ENCODE data around the gene RPA1.
A peak's percentile ranks its signal among the peaks of the same experiment; 100 is the strongest.
"Not testable (repeated sequence)": the region's sequence is repeated elsewhere in the genome, so short reads cannot be mapped to it uniquely, and the experiment has no call there.

RPA1 gene

DNA sequence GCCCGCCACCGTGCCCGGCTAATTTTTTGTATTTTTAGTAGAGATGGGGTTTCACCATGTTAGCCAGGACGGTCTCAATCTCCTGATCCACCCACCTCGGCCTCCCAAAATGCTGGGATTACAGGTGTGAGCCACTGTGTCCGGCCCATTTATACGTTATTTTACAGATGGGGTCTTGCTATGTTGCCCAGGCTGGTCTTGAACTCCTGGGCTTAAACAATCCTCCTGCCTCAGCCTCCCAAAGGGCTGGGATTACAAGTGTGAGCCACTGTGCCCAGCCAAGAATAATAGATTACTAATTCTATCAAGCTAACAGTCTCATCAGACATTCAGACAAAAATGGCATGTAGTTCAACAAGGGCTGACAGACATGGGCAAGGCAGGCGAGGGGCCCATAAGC is 20.0 kb upstream of the RPA1 start:
- H3K9me3 ChIP-seq (ENCODE audit: control extremely low read depth in 1 of 5, control insufficient read depth in 4 of 5, insufficient read depth in 2 of 5, low read depth in 1 of 5, low read length in 4 of 5); POLR2A ChIA-PET; H3K27ac ChIP-seq (ENCODE audit: insufficient read depth in 1 of 2, low read depth in 1 of 2, low read length in 2 of 2, poor library complexity in 1 of 2, severe bottlenecking in 2 of 2); H3K4me3 ChIP-seq (ENCODE audit: control insufficient read depth in 1 of 7, extremely low read depth in 1 of 7, insufficient read depth in 4 of 7, low read depth in 2 of 7, low read length in 6 of 7); H3K4me1 ChIP-seq (ENCODE audit: control extremely low read depth in 1 of 4, control insufficient read depth in 4 of 4, insufficient read depth in 4 of 4, low read length in 3 of 4); DNase-seq; H3K27me3 ChIP-seq (replicated peaks in 2 of 5; ENCODE audit: control insufficient read depth in 4 of 5, insufficient read depth in 5 of 5, low read length in 4 of 5): not testable (repeated sequence)
- 100% methylated on average over 4 of the region's 8 CpGs for WGBS (ENCODE audit: insufficient coverage)
- CTCF ChIA-PET: interaction anchor here (0.7 to 1.5 kb wide), 3 partner anchors 12 to 93 kb away, joined by 3 read pairs; no protein-coding TSS in a partner anchor
- peaks cover 9 to 22% (median 16%) of the 10 kb centered on the region in 4 experiments for H3K36me3 ChIP-seq (ENCODE audit: control insufficient read depth in 4 of 4, insufficient read depth in 4 of 4, low read length in 3 of 4)

GRCh38 chr17:1810450-1811103 is 19.2 kb upstream of the RPA1 start:
- Histone ChIP-seq H3K27ac (ENCODE audit: insufficient read depth in 1 of 2, low read depth in 1 of 2, low read length in 2 of 2, poor library complexity in 1 of 2, severe bottlenecking in 2 of 2) (no peak overlapping the region), H3K4me1 (ENCODE audit: control extremely low read depth in 1 of 4, control insufficient read depth in 4 of 4, insufficient read depth in 4 of 4, low read length in 3 of 4) (no peaks in the 10 kb centered on the region), H3K36me3 (ENCODE audit: control insufficient read depth in 4 of 4, insufficient read depth in 4 of 4, low read length in 3 of 4) (peaks cover 9 to 22% (median 17%) of the 10 kb centered on the region in 4 experiments), H3K9me3 (ENCODE audit: control extremely low read depth in 1 of 5, control insufficient read depth in 4 of 5, insufficient read depth in 2 of 5, low read depth in 1 of 5, low read length in 4 of 5) (no peaks in the 10 kb centered on the region), H3K27me3 (replicated peaks in 2 of 5; ENCODE audit: control insufficient read depth in 4 of 5, insufficient read depth in 5 of 5, low read length in 4 of 5) (no peaks in the 10 kb centered on the region), H3K4me3 (ENCODE audit: control insufficient read depth in 1 of 7, extremely low read depth in 1 of 7, insufficient read depth in 4 of 7, low read depth in 2 of 7, low read length in 6 of 7) (no peak overlapping the region)
- 92% methylated on average over 19 of the region's 20 CpGs for WGBS (ENCODE audit: insufficient coverage)
- no peak for DNase-seq
- ChIA-PET POLR2A (no interaction called here), CTCF (interaction anchor here (0.7 to 1.5 kb wide), 2 partner anchors 13 to 94 kb away, joined by 3 read pairs; no protein-coding TSS in a partner anchor)

DNA sequence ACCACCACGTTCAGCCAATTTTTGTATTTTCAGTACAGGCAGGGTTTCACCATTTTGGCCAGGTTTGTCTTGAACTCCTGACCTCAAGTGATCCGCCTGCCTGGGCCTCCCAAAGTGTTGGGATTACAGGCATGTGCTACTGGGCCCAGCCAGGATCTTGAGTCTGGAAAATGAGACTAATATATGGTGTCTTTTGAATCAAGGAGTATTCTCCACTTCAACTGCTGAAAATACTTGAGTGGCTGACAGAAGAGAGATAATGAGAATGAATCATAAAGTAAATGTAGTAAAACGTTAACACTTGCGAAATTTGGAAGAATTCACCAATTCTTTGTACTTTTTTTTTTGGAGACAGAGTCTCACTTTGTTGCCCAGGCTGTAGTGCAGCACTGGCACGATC is 16.7 kb upstream of the RPA1 start:
- Histone ChIP-seq H3K36me3 (ENCODE audit: control insufficient read depth in 4 of 4, insufficient read depth in 4 of 4, low read length in 3 of 4) (peaks cover 6 to 19% (median 15%) of the 10 kb centered on the region in 4 experiments), H3K27ac (ENCODE audit: insufficient read depth in 1 of 2, low read depth in 1 of 2, low read length in 2 of 2, poor library complexity in 1 of 2, severe bottlenecking in 2 of 2) (no peak overlapping the region), H3K4me3 (ENCODE audit: control insufficient read depth in 1 of 7, extremely low read depth in 1 of 7, insufficient read depth in 4 of 7, low read depth in 2 of 7, low read length in 6 of 7) (no peak overlapping the region), H3K27me3 (replicated peaks in 2 of 5; ENCODE audit: control insufficient read depth in 4 of 5, insufficient read depth in 5 of 5, low read length in 4 of 5) (no peaks in the 10 kb centered on the region), H3K9me3 (ENCODE audit: control extremely low read depth in 1 of 5, control insufficient read depth in 4 of 5, insufficient read depth in 2 of 5, low read depth in 1 of 5, low read length in 4 of 5) (no peaks in the 10 kb centered on the region), H3K4me1 (ENCODE audit: control extremely low read depth in 1 of 4, control insufficient read depth in 4 of 4, insufficient read depth in 4 of 4, low read length in 3 of 4) (no peaks in the 10 kb centered on the region)
- POLR2A ChIA-PET: no interaction called here
- WGBS (ENCODE audit: insufficient coverage): 97% methylated on average over 3 of the region's 5 CpGs
- CTCF ChIA-PET: no interaction called here
- DNase-seq: no peak

- POLR2A ChIA-PET: no interaction called here
- DNase-seq: no peak
- H3K27me3 ChIP-seq (replicated peaks in 2 of 5; ENCODE audit: control insufficient read depth in 4 of 5, insufficient read depth in 5 of 5, low read length in 4 of 5): no peaks in the 10 kb centered on the region
- peaks cover 0 to 5% (median 0%) of the 10 kb centered on the region in 4 experiments for H3K4me1 ChIP-seq (ENCODE audit: control extremely low read depth in 1 of 4, control insufficient read depth in 4 of 4, insufficient read depth in 4 of 4, low read length in 3 of 4)
- peaks cover 0 to 18% (median 10%) of the 10 kb centered on the region in 4 experiments for H3K36me3 ChIP-seq (ENCODE audit: control insufficient read depth in 4 of 4, insufficient read depth in 4 of 4, low read length in 3 of 4)
- H3K9me3 ChIP-seq (ENCODE audit: control extremely low read depth in 1 of 5, control insufficient read depth in 4 of 5, insufficient read depth in 2 of 5, low read depth in 1 of 5, low read length in 4 of 5): no peaks in the 10 kb centered on the region
- CTCF ChIA-PET: interaction anchor here (1.0 to 1.2 kb wide), 2 partner anchors 9 to 104 kb away, joined by 3 to 4 read pairs; partner anchors contain the start of genes RPA1 and SMYD4
- no CpG with 5 or more reads among the region's 7 CpGs for WGBS (ENCODE audit: insufficient coverage)
- no peak overlapping the region for H3K27ac ChIP-seq (ENCODE audit: insufficient read depth in 1 of 2, low read depth in 1 of 2, low read length in 2 of 2, poor library complexity in 1 of 2, severe bottlenecking in 2 of 2)
- no peak overlapping the region for H3K4me3 ChIP-seq (ENCODE audit: control insufficient read depth in 1 of 7, extremely low read depth in 1 of 7, insufficient read depth in 4 of 7, low read depth in 2 of 7, low read length in 6 of 7)
Measured at GRCh38 chr17:1820528-1821252, 9.1 kb upstream of the RPA1 start.

DNA sequence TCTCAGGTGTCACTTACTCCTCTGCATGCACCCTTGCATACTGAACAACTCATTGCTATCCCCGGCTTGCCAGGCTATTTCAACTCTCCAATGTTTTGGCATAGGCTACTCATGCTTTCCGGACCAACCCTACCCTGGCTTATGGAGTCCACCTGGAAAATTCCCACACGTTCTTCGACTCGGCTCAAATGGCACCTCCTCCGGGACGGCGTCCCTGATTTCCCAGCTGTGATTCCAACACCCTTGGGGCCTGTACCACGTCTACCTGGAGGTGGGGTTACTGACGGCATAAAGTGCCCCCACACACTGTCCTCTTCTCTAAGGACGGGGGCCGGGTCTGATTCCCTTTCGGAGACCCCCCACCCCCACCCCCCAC is 601 bp upstream of the RPA1 start:
- H3K4me3 ChIP-seq (ENCODE audit: control insufficient read depth in 1 of 7, extremely low read depth in 1 of 7, insufficient read depth in 4 of 7, low read depth in 2 of 7, low read length in 6 of 7): peak overlapping the region; percentile 76 to 94 (median 88)
- ChIA-PET POLR2A (interaction anchor here (0.7 to 1.0 kb wide), 3 partner anchors 106 to 180 kb away, joined by 3 to 4 read pairs (median 3); partner anchors contain the start of gene RILP), CTCF (interaction anchor here (1.2 to 2.2 kb wide), 2 partner anchors 8 to 11 kb away, joined by 3 to 6 read pairs; no protein-coding TSS in a partner anchor)
- no peaks in the 10 kb centered on the region for H3K27me3 ChIP-seq (replicated peaks in 2 of 5; ENCODE audit: control insufficient read depth in 4 of 5, insufficient read depth in 5 of 5, low read length in 4 of 5)
- peaks cover 0 to 20% (median 9%) of the 10 kb centered on the region in 4 experiments for H3K36me3 ChIP-seq (ENCODE audit: control insufficient read depth in 4 of 4, insufficient read depth in 4 of 4, low read length in 3 of 4)
- H3K9me3 ChIP-seq (ENCODE audit: control extremely low read depth in 1 of 5, control insufficient read depth in 4 of 5, insufficient read depth in 2 of 5, low read depth in 1 of 5, low read length in 4 of 5): no peaks in the 10 kb centered on the region
- H3K27ac ChIP-seq (ENCODE audit: insufficient read depth in 1 of 2, low read depth in 1 of 2, low read length in 2 of 2, poor library complexity in 1 of 2, severe bottlenecking in 2 of 2): peak overlapping the region; percentile 33 to 74
- DNase-seq: peak in 1 of 3 donors; percentile 1
- 1% methylated on average over 9 of the region's 13 CpGs for WGBS (ENCODE audit: insufficient coverage)
- peaks cover 4 to 22% (median 15%) of the 10 kb centered on the region in 4 experiments for H3K4me1 ChIP-seq (ENCODE audit: control extremely low read depth in 1 of 4, control insufficient read depth in 4 of 4, insufficient read depth in 4 of 4, low read length in 3 of 4)

DNA sequence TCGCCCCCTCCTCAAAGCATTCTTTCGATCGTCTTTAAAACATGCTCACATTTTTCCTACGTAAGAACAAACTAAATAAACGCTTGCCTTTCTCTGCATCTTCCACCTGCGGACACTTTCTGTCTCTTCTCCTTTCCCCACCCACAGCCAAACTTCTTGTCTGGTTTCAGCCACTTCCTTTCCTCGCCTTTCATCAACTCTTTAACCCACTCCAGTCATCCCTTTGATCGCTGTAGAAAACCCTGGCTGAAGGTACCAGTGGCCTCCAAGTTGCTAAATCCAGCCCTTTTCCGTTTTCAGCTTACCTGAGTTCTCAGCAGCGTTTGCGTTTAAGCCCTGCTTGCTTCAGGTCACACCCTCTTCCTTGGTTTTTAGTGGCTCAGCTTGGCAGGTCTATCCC is 483 bp downstream of the RPA1 start:
- H3K4me3 ChIP-seq (ENCODE audit: control insufficient read depth in 1 of 7, extremely low read depth in 1 of 7, insufficient read depth in 4 of 7, low read depth in 2 of 7, low read length in 6 of 7): peak overlapping the region; percentile 76 to 94 (median 88)
- ChIA-PET POLR2A (no interaction called here), CTCF (interaction anchor here (2.2 kb wide), 1 partner anchor 10 kb away, joined by 6 read pairs; no protein-coding TSS in a partner anchor)
- H3K27me3 ChIP-seq (replicated peaks in 2 of 5; ENCODE audit: control insufficient read depth in 4 of 5, insufficient read depth in 5 of 5, low read length in 4 of 5): no peaks in the 10 kb centered on the region
- peak overlapping the region; percentile 34 to 68 for H3K27ac ChIP-seq (ENCODE audit: insufficient read depth in 1 of 2, low read depth in 1 of 2, low read length in 2 of 2, poor library complexity in 1 of 2, severe bottlenecking in 2 of 2)
- peaks cover 0 to 23% (median 6%) of the 10 kb centered on the region in 4 experiments for H3K36me3 ChIP-seq (ENCODE audit: control insufficient read depth in 4 of 4, insufficient read depth in 4 of 4, low read length in 3 of 4)
- H3K9me3 ChIP-seq (ENCODE audit: control extremely low read depth in 1 of 5, control insufficient read depth in 4 of 5, insufficient read depth in 2 of 5, low read depth in 1 of 5, low read length in 4 of 5): no peaks in the 10 kb centered on the region
- peaks cover 4 to 22% (median 15%) of the 10 kb centered on the region in 4 experiments for H3K4me1 ChIP-seq (ENCODE audit: control extremely low read depth in 1 of 4, control insufficient read depth in 4 of 4, insufficient read depth in 4 of 4, low read length in 3 of 4)
- peak; percentile 17 to 45 (median 42) for DNase-seq
- 1% methylated on average over 11 of the region's 11 CpGs for WGBS (ENCODE audit: insufficient coverage)

All from common myeloid progenitor, CD34-positive (primary cell).